ENCODE data around the gene PTER.

Gene PTER

GRCh38 chr10:16470747-16471146 is 33.9 kb downstream of the PTER start:
- no peak for DNase-seq (ENCODE audit: low spot score)

- no peak for DNase-seq (ENCODE audit: low spot score)
These were observed 36.0 kb downstream of the PTER start for GRCh38 chr10:16472828-16473227.

DNA sequence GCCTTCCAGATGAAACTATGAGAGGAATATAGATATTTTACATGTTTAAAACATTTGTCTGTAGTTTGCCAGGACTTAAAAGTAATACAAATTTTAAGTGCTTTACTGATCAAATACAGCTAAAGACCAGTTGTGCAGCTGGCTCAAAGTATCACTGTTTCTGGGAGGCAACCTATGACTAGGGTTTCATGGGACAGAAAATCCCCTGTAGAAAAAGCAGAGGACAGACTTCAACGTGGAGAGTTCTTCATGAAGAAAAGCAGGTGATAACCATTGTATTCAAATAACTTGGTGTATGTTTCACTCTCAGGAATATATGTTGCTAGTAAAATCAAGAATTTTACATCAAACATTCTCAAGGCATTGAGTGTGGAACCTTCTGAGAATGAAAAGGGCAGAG is 40.9 kb downstream of the PTER start:
- DNase-seq (ENCODE audit: low spot score): no peak

GRCh38 chr10:16478801-16479200 is 42.0 kb downstream of the PTER start:
- no peak for DNase-seq (ENCODE audit: low spot score)

DNA sequence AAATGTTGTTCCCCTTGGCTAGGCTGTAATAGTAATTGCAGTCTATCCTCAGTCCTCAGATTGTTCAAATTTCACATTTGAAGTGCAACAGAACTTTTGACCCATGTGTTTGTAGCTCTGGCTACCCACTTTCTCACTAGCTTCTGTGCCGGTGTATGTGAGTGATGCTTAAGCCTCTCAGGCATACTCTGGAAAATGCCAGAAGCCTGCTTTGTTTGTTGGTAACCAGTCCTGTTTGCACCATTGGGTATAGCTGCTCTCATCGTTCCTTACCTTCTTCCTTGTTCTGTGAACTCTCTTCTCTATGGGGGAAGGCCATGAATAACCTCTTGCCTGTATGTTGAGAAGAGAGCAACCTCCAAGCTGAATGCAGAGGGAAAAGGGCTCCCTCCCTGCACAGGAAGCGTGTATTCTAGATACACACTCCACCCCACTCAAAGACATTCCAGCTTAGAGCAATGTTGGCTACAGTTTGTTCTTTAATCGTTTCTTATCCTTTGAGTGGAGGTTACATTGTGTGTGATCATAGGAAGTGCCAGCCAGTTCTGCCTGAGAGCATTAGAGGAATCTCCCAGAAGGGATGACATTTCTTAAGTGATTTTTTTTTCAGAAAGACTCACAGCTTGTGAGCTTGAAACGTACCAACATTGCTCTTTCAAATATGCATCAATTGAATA is 44.4 kb downstream of the PTER start:
- no peak for DNase-seq (ENCODE audit: low spot score)

- no peak for DNase-seq (ENCODE audit: low spot score)
These were observed 46.6 kb downstream of the PTER start for GRCh38 chr10:16483241-16483917.

- no peak for DNase-seq (ENCODE audit: low spot score)
These were observed 53.7 kb downstream of the PTER start for GRCh38 chr10:16490511-16490910.

DNA sequence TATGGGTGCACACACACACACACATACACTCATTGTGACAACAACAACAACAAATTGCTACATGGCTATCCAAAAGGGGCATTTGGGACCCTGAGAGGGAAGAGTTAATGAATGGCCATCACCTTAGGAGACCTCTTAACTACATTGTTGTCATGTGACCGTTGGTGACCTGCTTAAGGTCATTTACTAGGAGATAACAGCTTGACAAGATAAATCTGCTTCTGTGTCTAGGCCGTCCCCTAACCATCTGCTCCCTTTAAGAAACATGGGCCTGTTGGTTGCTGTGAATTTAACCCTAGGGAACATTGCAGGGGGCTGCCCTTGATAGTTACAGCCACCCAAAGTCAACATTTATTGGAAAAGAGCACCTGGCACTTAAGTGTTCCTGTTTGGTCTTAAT is 55.1 kb downstream of the PTER start:
- no peak for DNase-seq (ENCODE audit: low spot score)

GRCh38 chr10:16493884-16494536 is 57.2 kb downstream of the PTER start:
- no peak for DNase-seq (ENCODE audit: low spot score)

GRCh38 chr10:16497911-16498310 is 61.1 kb downstream of the PTER start:
- no peak for DNase-seq (ENCODE audit: low spot score)

DNA sequence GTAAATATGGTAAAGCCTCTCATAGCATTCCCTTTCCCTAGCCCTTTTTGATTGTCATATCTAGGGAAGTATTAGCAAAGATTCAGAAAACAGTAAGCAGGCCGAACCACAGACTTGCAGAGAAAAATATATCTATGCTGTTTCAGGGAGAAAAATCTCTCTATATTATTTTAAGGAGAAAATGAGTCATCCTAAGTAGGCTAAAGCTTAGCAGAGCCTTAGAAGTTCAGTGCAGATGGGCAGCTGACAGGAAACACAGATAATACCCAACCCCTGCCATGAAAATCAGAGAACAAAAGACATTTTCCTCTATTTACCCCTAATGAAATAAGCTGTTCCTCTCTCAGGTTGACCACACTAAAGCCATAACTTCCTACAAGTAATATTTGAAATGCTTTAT is 68.4 kb downstream of the PTER start:
- no peak for DNase-seq (ENCODE audit: low spot score)

DNA sequence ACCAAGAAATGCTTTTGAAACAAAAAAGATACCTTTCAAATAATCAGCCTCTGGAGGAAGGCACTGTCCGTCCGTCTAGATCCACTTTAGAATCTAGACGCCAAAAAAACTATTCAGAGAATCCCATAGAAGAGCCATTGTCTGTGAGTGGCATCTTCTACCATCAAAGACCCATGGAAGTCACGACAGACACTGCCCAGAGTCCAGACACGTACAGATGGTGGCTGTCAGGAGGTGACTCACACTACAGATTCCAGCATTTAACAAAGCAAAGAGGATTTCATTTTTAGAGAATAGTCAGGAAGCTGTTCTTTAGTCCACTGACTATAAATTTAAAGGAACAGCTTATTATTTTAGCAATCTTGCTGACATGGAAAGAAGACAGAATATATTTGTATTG is 73.2 kb downstream of the PTER start:
- no peak for DNase-seq (ENCODE audit: low spot score)

DNA sequence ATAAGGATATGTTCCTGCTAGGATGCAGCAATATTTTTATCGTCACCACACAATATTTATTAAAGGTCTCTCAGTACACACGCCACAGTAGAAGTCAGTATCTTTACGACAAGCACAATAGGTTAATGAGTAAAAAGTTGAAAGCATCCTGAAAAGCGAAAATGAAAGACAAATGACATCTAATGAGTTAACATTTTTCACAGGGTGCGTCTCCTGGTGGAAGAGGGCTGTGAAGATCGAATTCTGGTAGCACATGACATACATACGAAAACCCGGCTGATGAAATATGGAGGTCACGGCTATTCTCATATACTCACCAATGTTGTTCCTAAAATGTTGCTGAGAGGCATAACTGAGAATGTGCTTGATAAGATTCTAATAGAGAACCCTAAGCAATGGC is 74.0 kb downstream of the PTER start:
- DNase-seq (ENCODE audit: low spot score): no peak

DNA sequence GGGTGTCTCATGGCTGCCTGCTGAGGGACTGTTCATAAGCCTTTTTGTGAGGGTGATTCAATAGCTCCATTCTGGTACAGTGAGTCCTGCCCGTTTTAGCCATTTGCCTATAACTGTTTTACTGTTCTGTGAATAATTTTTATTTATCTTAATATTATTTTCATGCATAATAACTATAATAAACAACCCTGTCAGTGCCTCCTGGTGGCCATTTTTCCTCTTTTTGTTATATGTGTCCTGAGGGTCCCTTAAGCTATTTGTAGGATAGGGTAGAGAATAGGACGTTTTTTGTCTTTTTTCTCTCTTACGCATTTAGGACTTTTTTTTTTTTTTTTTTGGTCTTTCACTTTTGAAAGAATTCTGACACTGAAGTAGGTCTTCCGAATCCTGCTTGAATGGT is 82.0 kb downstream of the PTER start:
- DNase-seq (ENCODE audit: low spot score): no peak

- DNase-seq (ENCODE audit: low spot score): no peak
These were observed 82.6 kb downstream of the PTER start for GRCh38 chr10:16519250-16519907.

GRCh38 chr10:16519908-16520861 is 83.4 kb downstream of the PTER start:
- DNase-seq (ENCODE audit: low spot score): no peak

DNA sequence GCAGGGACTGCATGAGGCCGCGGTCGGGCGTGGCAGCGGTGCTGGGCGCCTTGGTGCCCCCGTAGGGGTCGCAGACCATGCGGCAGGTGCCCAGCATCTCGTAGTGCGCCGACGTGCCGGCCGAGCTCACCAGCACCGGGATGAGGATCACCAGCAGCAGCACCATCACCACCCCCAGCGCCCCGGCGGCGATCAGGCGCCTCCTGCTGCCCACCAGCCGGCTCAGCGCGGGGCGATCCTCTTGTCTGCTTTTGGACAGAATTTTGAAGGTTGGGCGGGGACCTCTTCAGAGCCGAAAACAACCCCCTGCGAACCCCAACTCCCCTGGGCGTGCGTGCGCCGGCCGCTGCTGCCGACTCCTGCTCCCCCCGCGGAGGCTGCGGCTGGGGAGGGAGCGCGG is 84.1 kb downstream of the PTER start:
- no peak for DNase-seq (ENCODE audit: low spot score)

GRCh38 chr10:16521311-16522016 is 84.7 kb downstream of the PTER start, which contains the start of gene C1QL3:
Gene C1QL3, minus strand, starts transcription at chr10:16521879. Its CDS starts 814 bp downstream, at chr10:16521065.
- no peak for DNase-seq (ENCODE audit: low spot score)

GRCh38 chr10:16527452-16527851 is 90.6 kb downstream of the PTER start:
- DNase-seq (ENCODE audit: low spot score): no peak

GRCh38 chr10:16529853-16530252 is 93.0 kb downstream of the PTER start:
- DNase-seq (ENCODE audit: low spot score): no peak

- no peak for DNase-seq (ENCODE audit: low spot score)
These were observed 99.3 kb downstream of the PTER start for GRCh38 chr10:16536155-16536554.
